Transverse colon (tissue), 4 donors: Measurements from ENCODE around the gene SLC13A1.

ENCODE experiments used
- CTCF ChIP-seq, 5 experiments: fragments of 200-600 bp in 3 of 5; fragments of 450-650 bp in 2 of 5; sonication (generic) in 3 of 5; IDR thresholded peaks; 1 replicate in 2 of 5; 2 replicates in 3 of 5; pipeline ENCODE4 v1.5.1; 2016 to 2017; ENCODE audit warnings: antibody characterized with exemption in 5 of 5, inconsistent platforms in 3 of 5, mild to moderate bottlenecking in 2 of 5, moderate library complexity in 1 of 5
- EP300 ChIP-seq: sonication (generic); formaldehyde crosslinking; IDR thresholded peaks from one replicate; pipeline ENCODE4 v1.6.1; 2017; ENCODE audit warnings: antibody characterized with exemption, low read depth
- POLR2A ChIP-seq: fragments of 450-650 bp; IDR thresholded peaks from one replicate; pipeline ENCODE4 v1.6.1; 2016; ENCODE audit warnings: antibody characterized with exemption, mild to moderate bottlenecking, moderate library complexity
- POLR2AphosphoS5 ChIP-seq, 3 donors: sonication (generic); formaldehyde crosslinking; IDR thresholded peaks; one replicate each; pipeline ENCODE4 v1.6.1; 2016; ENCODE audit warnings: antibody characterized with exemption in 3 of 3

GRCh38 chr7:123229426-123229825, 29.7 kb upstream of the SLC13A1 start:
- TF ChIP-seq CTCF (IDR thresholded peaks at IDR 0.05) (no peak), POLR2A (no peak), EP300 (no peak), POLR2AphosphoS5 (IDR thresholded peaks at IDR 0.05) (no peak)
